Cardiac ventricle fibroblast (primary cell): ENCODE measurements around the gene TUNAR. TPM values are rescaled to one million over a fixed set of nuclear protein-coding genes. Genes with fewer than 3 reads are reported as not detected.

ENCODE experiments used
- total RNA-seq: library from RNA; depleted of rRNA; stranded (reverse); fragments of >200 nt; gene quantifications from 2 replicates; pipeline ENCODE4 v1.2.3, GENCODE V29; 2015

Gene TUNAR
- not detected in 2 replicates for total RNA-seq

DNA sequence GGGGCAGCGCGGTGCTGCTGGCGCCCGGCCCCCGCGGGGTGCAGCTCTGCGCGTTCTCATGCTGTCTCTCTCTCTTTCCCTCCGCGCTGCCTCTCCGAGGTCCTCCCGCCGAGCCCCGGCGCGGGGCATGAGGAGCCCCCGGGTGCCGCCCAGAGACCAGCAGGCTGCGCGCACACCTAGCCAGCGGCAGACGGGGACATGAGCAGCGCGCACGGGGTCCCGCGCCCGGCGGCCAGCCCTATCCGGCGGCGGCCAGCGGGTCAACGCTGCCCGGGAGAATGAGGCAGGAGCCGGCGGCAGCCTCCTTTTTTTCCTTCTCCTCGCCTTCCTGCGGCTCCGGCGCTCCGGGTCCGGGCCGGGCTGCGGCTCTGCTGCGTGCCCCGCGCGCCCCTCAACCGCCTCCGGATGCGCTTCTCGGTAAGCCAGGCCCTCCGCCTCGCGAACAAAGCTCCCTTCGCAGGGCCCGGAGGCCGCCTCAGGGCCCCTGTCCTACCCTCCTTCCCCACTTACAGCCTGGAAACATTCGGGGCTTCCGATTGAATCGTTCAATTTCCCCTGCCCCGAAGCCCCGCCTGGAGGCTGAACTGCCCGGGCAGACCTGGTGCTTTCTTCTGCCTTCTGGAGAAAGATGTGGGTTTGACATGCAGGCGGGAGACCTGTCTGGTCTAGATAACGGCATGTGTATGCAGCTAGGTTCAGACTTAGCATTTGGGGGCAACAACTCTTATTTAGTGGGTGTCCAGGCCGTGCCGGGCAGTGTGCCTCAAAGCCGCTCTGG lies at the start of gene TUNAR:
Gene TUNAR, plus strand, starts transcription at position 72 of the 778 bp plus-strand sequence.

Other genes with a start within 250 kb of the TUNAR start
- not detected in 2 replicates for gene TCL1B, start 190.4 kb upstream of the TUNAR start, total RNA-seq
- not detected in 2 replicates for gene TCL1A, start 162.7 kb upstream of the TUNAR start, total RNA-seq
- 23.0 and 23.3 TPM in 2 replicates for gene C14orf132, start 162.5 kb downstream of the TUNAR start, total RNA-seq